ENCODE data around the gene KIAA1671.

KIAA1671 gene

GRCh38 chr22:25139062-25139461, 186.5 kb downstream of the KIAA1671 start:
- no peaks in the 10 kb centered on the region for H3K36me3 ChIP-seq (ENCODE audit: control insufficient read depth, insufficient read depth, low read length)
- no peaks in the 10 kb centered on the region for H3K27me3 ChIP-seq (ENCODE audit: control insufficient read depth, insufficient read depth, low read length)
- no peak overlapping the region for H3K9ac ChIP-seq (ENCODE audit: low read depth, low read length)
- H3K4me1 ChIP-seq (ENCODE audit: control insufficient read depth, insufficient read depth, low read length): no peaks in the 10 kb centered on the region
- no peaks in the 10 kb centered on the region for H3K9me3 ChIP-seq (ENCODE audit: control insufficient read depth, insufficient read depth, low read length)
- H3K4me3 ChIP-seq (ENCODE audit: low read depth, low read length): no peak overlapping the region

- Histone ChIP-seq H3K9ac (ENCODE audit: low read depth, low read length) (no peak overlapping the region), H3K4me1 (ENCODE audit: control insufficient read depth, insufficient read depth, low read length) (peaks cover 4% of the 10 kb centered on the region), H3K36me3 (ENCODE audit: control insufficient read depth, insufficient read depth, low read length) (no peaks in the 10 kb centered on the region), H3K27me3 (ENCODE audit: control insufficient read depth, insufficient read depth, low read length) (no peaks in the 10 kb centered on the region), H3K4me3 (ENCODE audit: low read depth, low read length) (no peak overlapping the region), H3K9me3 (ENCODE audit: control insufficient read depth, insufficient read depth, low read length) (no peaks in the 10 kb centered on the region)
Measured at GRCh38 chr22:25142102-25142501, 189.6 kb downstream of the KIAA1671 start.

DNA sequence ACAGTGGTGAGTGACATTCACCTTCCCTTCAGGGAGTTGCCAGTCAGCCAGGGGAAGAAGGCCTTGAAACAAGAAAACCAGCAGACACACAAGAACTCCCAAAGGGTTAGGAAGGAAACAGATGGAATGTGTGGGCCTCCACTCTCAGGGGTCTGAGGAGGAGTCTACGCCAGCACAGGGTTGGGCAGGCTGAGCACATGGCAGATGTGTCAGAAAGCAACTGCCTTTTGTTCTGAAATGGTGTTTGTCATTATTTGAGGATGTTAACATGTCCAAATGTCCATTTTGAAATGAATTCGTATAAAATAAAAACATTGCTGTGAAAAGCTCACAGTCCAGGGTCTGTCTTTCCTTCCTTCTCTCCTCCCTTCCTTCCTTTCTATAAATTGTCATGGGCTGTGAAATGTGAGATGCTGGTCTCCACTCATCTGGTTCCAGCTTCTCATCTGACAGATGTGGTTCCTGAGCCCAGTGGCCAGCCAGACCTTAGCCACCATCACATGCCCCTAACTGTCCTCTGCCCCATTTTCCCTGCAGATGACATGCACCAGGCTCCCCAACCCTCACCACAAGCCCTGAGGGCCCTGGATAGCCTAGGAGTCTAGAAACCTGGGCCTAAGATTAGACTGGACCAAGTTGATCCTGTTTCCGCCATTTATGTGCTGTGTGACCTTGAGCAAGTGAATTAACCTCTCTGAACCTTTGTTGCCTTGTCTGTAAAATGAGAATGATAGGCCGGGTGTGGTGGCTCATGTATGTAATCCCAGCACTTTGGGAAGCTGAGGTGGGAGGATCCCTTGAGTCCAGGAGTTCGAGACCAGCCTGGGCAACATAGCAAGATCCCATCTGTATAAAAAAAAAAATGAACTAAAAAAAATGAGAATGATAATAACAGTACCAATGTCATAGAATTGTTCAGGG, 190.9 kb downstream of the KIAA1671 start:
- H3K9ac ChIP-seq (ENCODE audit: low read depth, low read length): no peak overlapping the region
- H3K4me1 ChIP-seq (ENCODE audit: control insufficient read depth, insufficient read depth, low read length): peaks cover 5% of the 10 kb centered on the region
- H3K27me3 ChIP-seq (ENCODE audit: control insufficient read depth, insufficient read depth, low read length): no peaks in the 10 kb centered on the region
- H3K9me3 ChIP-seq (ENCODE audit: control insufficient read depth, insufficient read depth, low read length): no peaks in the 10 kb centered on the region
- no peaks in the 10 kb centered on the region for H3K36me3 ChIP-seq (ENCODE audit: control insufficient read depth, insufficient read depth, low read length)
- no peak overlapping the region for H3K4me3 ChIP-seq (ENCODE audit: low read depth, low read length)

DNA sequence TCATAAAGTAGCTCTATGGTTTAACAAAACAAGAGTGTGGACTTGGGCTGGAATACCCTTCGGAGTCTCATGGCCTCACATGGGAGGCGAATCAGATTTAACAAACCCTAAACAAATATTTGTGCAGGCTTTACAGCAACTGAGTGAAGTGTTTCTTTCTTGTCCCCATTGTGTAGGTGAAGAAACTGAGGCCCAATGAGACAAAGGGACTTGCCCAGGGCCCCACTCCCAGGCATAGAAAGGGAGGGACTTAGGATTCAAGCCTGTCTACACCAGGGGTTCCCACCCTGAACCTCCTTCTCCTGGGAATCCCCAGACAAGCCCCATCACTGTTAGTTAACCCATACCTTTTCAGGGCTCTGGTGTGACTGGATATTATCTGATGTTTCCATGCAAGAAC, 192.0 kb downstream of the KIAA1671 start:
- Histone ChIP-seq H3K36me3 (ENCODE audit: control insufficient read depth, insufficient read depth, low read length) (no peaks in the 10 kb centered on the region), H3K27me3 (ENCODE audit: control insufficient read depth, insufficient read depth, low read length) (no peaks in the 10 kb centered on the region), H3K9me3 (ENCODE audit: control insufficient read depth, insufficient read depth, low read length) (no peaks in the 10 kb centered on the region), H3K4me3 (ENCODE audit: low read depth, low read length) (no peak overlapping the region), H3K4me1 (ENCODE audit: control insufficient read depth, insufficient read depth, low read length) (peaks cover 7% of the 10 kb centered on the region), H3K9ac (ENCODE audit: low read depth, low read length) (no peak overlapping the region)

GRCh38 chr22:25146307-25146706, 193.8 kb downstream of the KIAA1671 start:
- Histone ChIP-seq H3K27me3 (ENCODE audit: control insufficient read depth, insufficient read depth, low read length) (no peaks in the 10 kb centered on the region), H3K4me1 (ENCODE audit: control insufficient read depth, insufficient read depth, low read length) (peaks cover 7% of the 10 kb centered on the region), H3K4me3 (ENCODE audit: low read depth, low read length) (no peak overlapping the region), H3K36me3 (ENCODE audit: control insufficient read depth, insufficient read depth, low read length) (no peaks in the 10 kb centered on the region), H3K9me3 (ENCODE audit: control insufficient read depth, insufficient read depth, low read length) (no peaks in the 10 kb centered on the region), H3K9ac (ENCODE audit: low read depth, low read length) (no peak overlapping the region)

- no peaks in the 10 kb centered on the region for H3K36me3 ChIP-seq (ENCODE audit: control insufficient read depth, insufficient read depth, low read length)
- H3K4me1 ChIP-seq (ENCODE audit: control insufficient read depth, insufficient read depth, low read length): peaks cover 7% of the 10 kb centered on the region
- H3K27me3 ChIP-seq (ENCODE audit: control insufficient read depth, insufficient read depth, low read length): no peaks in the 10 kb centered on the region
- no peak overlapping the region for H3K9ac ChIP-seq (ENCODE audit: low read depth, low read length)
- H3K4me3 ChIP-seq (ENCODE audit: low read depth, low read length): no peak overlapping the region
- no peaks in the 10 kb centered on the region for H3K9me3 ChIP-seq (ENCODE audit: control insufficient read depth, insufficient read depth, low read length)
Measured at GRCh38 chr22:25146906-25147641, 194.6 kb downstream of the KIAA1671 start.

DNA sequence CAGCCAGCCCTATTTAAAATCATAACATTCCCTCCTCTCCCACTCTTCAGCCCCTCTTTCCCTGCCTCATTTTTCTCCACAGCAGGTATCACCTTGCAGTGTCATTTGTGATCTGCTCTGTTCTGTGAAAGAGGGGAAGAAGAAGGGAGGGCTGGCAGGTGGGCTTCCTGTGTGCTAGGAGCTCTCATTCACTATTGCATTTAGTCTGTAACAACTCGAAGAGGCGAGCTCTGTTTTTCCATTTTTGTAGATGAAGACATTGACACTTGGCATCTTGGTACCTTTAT, 195.1 kb downstream of the KIAA1671 start:
- H3K4me1 ChIP-seq (ENCODE audit: control insufficient read depth, insufficient read depth, low read length): peaks cover 7% of the 10 kb centered on the region
- H3K36me3 ChIP-seq (ENCODE audit: control insufficient read depth, insufficient read depth, low read length): no peaks in the 10 kb centered on the region
- H3K9ac ChIP-seq (ENCODE audit: low read depth, low read length): no peak overlapping the region
- no peaks in the 10 kb centered on the region for H3K27me3 ChIP-seq (ENCODE audit: control insufficient read depth, insufficient read depth, low read length)
- no peaks in the 10 kb centered on the region for H3K9me3 ChIP-seq (ENCODE audit: control insufficient read depth, insufficient read depth, low read length)
- H3K4me3 ChIP-seq (ENCODE audit: low read depth, low read length): no peak overlapping the region

DNA sequence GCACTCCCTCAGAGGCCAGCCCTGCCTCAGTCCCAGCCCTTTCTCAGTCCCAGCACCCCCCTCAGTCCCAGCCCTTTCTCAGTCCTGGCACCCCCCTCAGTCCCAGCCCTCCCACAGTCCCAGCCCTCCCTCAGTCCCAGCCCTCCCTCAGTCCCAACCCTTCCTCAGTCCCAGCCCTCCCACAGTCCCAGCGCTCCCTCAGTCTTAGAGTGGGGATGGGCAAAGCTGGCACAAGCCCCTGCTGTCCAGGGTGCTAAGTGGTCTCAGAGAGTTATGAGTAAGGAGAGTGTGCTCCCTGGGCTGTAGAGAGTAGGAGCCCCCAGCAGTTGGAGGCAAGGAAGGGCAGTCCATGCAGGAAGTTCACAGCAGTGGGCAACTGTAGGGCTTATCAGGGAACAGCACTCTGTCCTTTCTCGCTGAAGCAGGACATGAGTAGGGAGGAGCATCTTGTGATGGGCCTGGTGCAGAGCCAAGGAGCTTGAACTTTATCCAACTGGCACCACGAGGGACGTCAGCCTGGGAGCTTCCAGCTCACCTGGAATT, 195.7 kb downstream of the KIAA1671 start:
- Histone ChIP-seq H3K4me1 (ENCODE audit: control insufficient read depth, insufficient read depth, low read length) (peaks cover 7% of the 10 kb centered on the region), H3K4me3 (ENCODE audit: low read depth, low read length) (no peak overlapping the region), H3K27me3 (ENCODE audit: control insufficient read depth, insufficient read depth, low read length) (no peaks in the 10 kb centered on the region), H3K9ac (ENCODE audit: low read depth, low read length) (no peak overlapping the region), H3K36me3 (ENCODE audit: control insufficient read depth, insufficient read depth, low read length) (no peaks in the 10 kb centered on the region), H3K9me3 (ENCODE audit: control insufficient read depth, insufficient read depth, low read length) (no peaks in the 10 kb centered on the region)

GRCh38 chr22:25149014-25149413, 196.5 kb downstream of the KIAA1671 start:
- H3K9ac ChIP-seq (ENCODE audit: low read depth, low read length): no peak overlapping the region
- no peak overlapping the region for H3K4me3 ChIP-seq (ENCODE audit: low read depth, low read length)
- H3K27me3 ChIP-seq (ENCODE audit: control insufficient read depth, insufficient read depth, low read length): no peaks in the 10 kb centered on the region
- H3K36me3 ChIP-seq (ENCODE audit: control insufficient read depth, insufficient read depth, low read length): no peaks in the 10 kb centered on the region
- H3K4me1 ChIP-seq (ENCODE audit: control insufficient read depth, insufficient read depth, low read length): peaks cover 7% of the 10 kb centered on the region
- H3K9me3 ChIP-seq (ENCODE audit: control insufficient read depth, insufficient read depth, low read length): no peaks in the 10 kb centered on the region

- no peak overlapping the region for H3K9ac ChIP-seq (ENCODE audit: low read depth, low read length)
- H3K36me3 ChIP-seq (ENCODE audit: control insufficient read depth, insufficient read depth, low read length): no peaks in the 10 kb centered on the region
- H3K9me3 ChIP-seq (ENCODE audit: control insufficient read depth, insufficient read depth, low read length): no peaks in the 10 kb centered on the region
- no peaks in the 10 kb centered on the region for H3K27me3 ChIP-seq (ENCODE audit: control insufficient read depth, insufficient read depth, low read length)
- H3K4me1 ChIP-seq (ENCODE audit: control insufficient read depth, insufficient read depth, low read length): no peaks in the 10 kb centered on the region
- no peak overlapping the region for H3K4me3 ChIP-seq (ENCODE audit: low read depth, low read length)
Measured at GRCh38 chr22:25153961-25154666, 201.6 kb downstream of the KIAA1671 start.

GRCh38 chr22:25154667-25154999, 202.1 kb downstream of the KIAA1671 start:
- Histone ChIP-seq H3K27me3 (ENCODE audit: control insufficient read depth, insufficient read depth, low read length) (no peaks in the 10 kb centered on the region), H3K9me3 (ENCODE audit: control insufficient read depth, insufficient read depth, low read length) (no peaks in the 10 kb centered on the region), H3K9ac (ENCODE audit: low read depth, low read length) (no peak overlapping the region), H3K4me1 (ENCODE audit: control insufficient read depth, insufficient read depth, low read length) (no peaks in the 10 kb centered on the region), H3K36me3 (ENCODE audit: control insufficient read depth, insufficient read depth, low read length) (no peaks in the 10 kb centered on the region), H3K4me3 (ENCODE audit: low read depth, low read length) (no peak overlapping the region)
